ENCODE data around the gene WNT4.
A peak's percentile ranks its signal among the peaks of the same experiment; 100 is the strongest.

Gene WNT4

GRCh38 chr1:22114083-22115012 is 28.5 kb downstream of the WNT4 start:
- no peak for TF ChIP-seq CTCF (IDR thresholded peaks at IDR 0.05)
- Histone ChIP-seq H3K9me3 (no peaks in the 10 kb centered on the region), H3K4me1 (ENCODE audit: control insufficient read depth in 1 of 2, insufficient read depth in 1 of 2, low read depth in 1 of 2, low read length in 1 of 2) (peaks cover 17 to 18% of the 10 kb centered on the region in 2 experiments), H3K36me3 (peaks cover 71% of the 10 kb centered on the region), H3K4me3 (ENCODE audit: low read depth in 1 of 2, low read length in 1 of 2) (no peak overlapping the region), H3K27me3 (no peaks in the 10 kb centered on the region), H3K27ac (peak overlapping the region; percentile 10)

- no peak overlapping the region for H3K27ac ChIP-seq
- H3K36me3 ChIP-seq: peaks cover 67% of the 10 kb centered on the region
- no peak overlapping the region for H3K4me3 ChIP-seq (ENCODE audit: low read depth in 1 of 2, low read length in 1 of 2)
- no peak for TF ChIP-seq CTCF (IDR thresholded peaks at IDR 0.05)
- H3K27me3 ChIP-seq: no peaks in the 10 kb centered on the region
- H3K4me1 ChIP-seq (ENCODE audit: control insufficient read depth in 1 of 2, insufficient read depth in 1 of 2, low read depth in 1 of 2, low read length in 1 of 2): peaks cover 3 to 6% of the 10 kb centered on the region in 2 experiments
- no peaks in the 10 kb centered on the region for H3K9me3 ChIP-seq
Measured at GRCh38 chr1:22112554-22112953, 30.3 kb downstream of the WNT4 start.

- H3K4me1 ChIP-seq (ENCODE audit: control insufficient read depth in 1 of 2, insufficient read depth in 1 of 2, low read depth in 1 of 2, low read length in 1 of 2): no peaks in the 10 kb centered on the region
- TF ChIP-seq CTCF (IDR thresholded peaks at IDR 0.05): no peak
- peaks cover 66% of the 10 kb centered on the region for H3K36me3 ChIP-seq
- no peaks in the 10 kb centered on the region for H3K27me3 ChIP-seq
- no peak overlapping the region for H3K27ac ChIP-seq
- no peak overlapping the region for H3K4me3 ChIP-seq (ENCODE audit: low read depth in 1 of 2, low read length in 1 of 2)
- H3K9me3 ChIP-seq: no peaks in the 10 kb centered on the region
Measured at GRCh38 chr1:22111620-22112019, 31.3 kb downstream of the WNT4 start.

- no peak overlapping the region for H3K27ac ChIP-seq
- peaks cover 65% of the 10 kb centered on the region for H3K36me3 ChIP-seq
- no peak for TF ChIP-seq CTCF (IDR thresholded peaks at IDR 0.05)
Measured at GRCh38 chr1:22111115-22111514, 31.8 kb downstream of the WNT4 start.

GRCh38 chr1:22110016-22110415 is 32.9 kb downstream of the WNT4 start:
- Histone ChIP-seq H3K27me3 (no peaks in the 10 kb centered on the region), H3K4me3 (ENCODE audit: low read depth in 1 of 2, low read length in 1 of 2) (no peak overlapping the region), H3K4me1 (ENCODE audit: control insufficient read depth in 1 of 2, insufficient read depth in 1 of 2, low read depth in 1 of 2, low read length in 1 of 2) (no peaks in the 10 kb centered on the region), H3K9me3 (no peaks in the 10 kb centered on the region), H3K27ac (no peak overlapping the region), H3K36me3 (peaks cover 70% of the 10 kb centered on the region)
- no peak for TF ChIP-seq CTCF (IDR thresholded peaks at IDR 0.05)

More at GRCh38 chr1:22111115-22111514, 31.8 kb downstream of the WNT4 start:
- H3K4me3 ChIP-seq (ENCODE audit: low read depth in 1 of 2, low read length in 1 of 2): no peak overlapping the region
- no peaks in the 10 kb centered on the region for H3K27me3 ChIP-seq
- H3K4me1 ChIP-seq (ENCODE audit: control insufficient read depth in 1 of 2, insufficient read depth in 1 of 2, low read depth in 1 of 2, low read length in 1 of 2): no peaks in the 10 kb centered on the region
- H3K9me3 ChIP-seq: no peaks in the 10 kb centered on the region
